HEK293T (cell line): Measurements from ENCODE around the gene ACTRT2.

ENCODE experiments used
- CTBP1 ChIP-seq: fragments of 450-650 bp; IDR thresholded peaks from 2 replicates; pipeline ENCODE4 v1.6.1; 2016; ENCODE audit warnings: borderline replicate concordance
- FOXA1 ChIP-seq: fragments of 450-650 bp; IDR thresholded peaks from 2 replicates; pipeline ENCODE4 v1.6.1; 2016; ENCODE audit warnings: mild to moderate bottlenecking
- PKNOX1 ChIP-seq: fragments of 450-650 bp; IDR thresholded peaks from 2 replicates; pipeline ENCODE4 v1.6.1; 2016
- SP1 ChIP-seq: fragments of 450-650 bp; IDR thresholded peaks from 2 replicates; pipeline ENCODE4 v1.6.1; 2017
- SUZ12 ChIP-seq: fragments of 450-650 bp; IDR thresholded peaks from 2 replicates; pipeline ENCODE4 v1.6.1; 2016; ENCODE audit warnings: mild to moderate bottlenecking
- TARDBP ChIP-seq: fragments of 450-650 bp; IDR thresholded peaks from 2 replicates; pipeline ENCODE4 v1.6.1; 2016

- TF ChIP-seq SP1 (no peak), SUZ12 (no peak), PKNOX1 (no peak), TARDBP (no peak), CTBP1 (no peak), FOXA1 (no peak)
Measured at GRCh38 chr1:3066826-3067225, 45.6 kb downstream of the ACTRT2 start.
